Erythroblast (primary cell): ENCODE results near the gene SLC9A2.

Experiments used
- GATA1 ChIP-seq: IDR thresholded peaks from 2 replicates; pipeline ENCODE4 v1.6.1; 2011; ENCODE audit warnings: low read depth, mild to moderate bottlenecking, control low read depth, low read length, moderate library complexity
- POLR2A ChIP-seq: IDR thresholded peaks from 2 replicates; pipeline ENCODE4 v1.6.1; 2011; ENCODE audit warnings: mild to moderate bottlenecking, low read length

- no peak for TF ChIP-seq POLR2A
- TF ChIP-seq GATA1 = no peak
Measured at GRCh38 chr2:102652126-102652525, 32.8 kb downstream of the SLC9A2 start.
